ENCODE results near the gene GPR161. TPM values are rescaled to one million over a fixed set of nuclear protein-coding genes. Genes with fewer than 3 reads are reported as not detected.

GPR161 gene
- total and polyA plus RNA-seq, 10 of the 15 experiments (the other 5 are each of a cell fraction or from before 2014, with no cell fraction given) = 0.07 to 0.49 (median 0.34) TPM; not detected in 2

- Histone ChIP-seq H3K27ac (ENCODE audit: control insufficient read depth, insufficient read depth) (no peak overlapping the region), H4K20me1 (ENCODE audit: control insufficient read depth, insufficient read depth) (no peaks in the 10 kb centered on the region), H3K4me3 (no peak overlapping the region), H3K9me3 (replicated peaks; ENCODE audit: control insufficient read depth, insufficient read depth, low read length) (no peaks in the 10 kb centered on the region), H3K9ac (ENCODE audit: control insufficient read depth, insufficient read depth, low read length) (no peak overlapping the region), H2AFZ (ENCODE audit: control insufficient read depth, low read depth, low read length) (no peak overlapping the region), H3K79me2 (ENCODE audit: control insufficient read depth, insufficient read depth, low read length) (no peaks in the 10 kb centered on the region), H3K4me1 (ENCODE audit: control insufficient read depth, insufficient read depth, low read length) (no peaks in the 10 kb centered on the region), H3K4me2 (ENCODE audit: control insufficient read depth, insufficient read depth) (no peak overlapping the region), H3K36me3 (ENCODE audit: control insufficient read depth in 2 of 2, insufficient read depth in 2 of 2, low read length in 1 of 2) (peaks cover 0 to 6% of the 10 kb centered on the region in 2 experiments; a peak in 1 of 4 replicates), H3K27me3 (replicated peaks in 1 of 2; ENCODE audit: control insufficient read depth in 2 of 2, insufficient read depth in 2 of 2, low read length in 1 of 2) (no peaks in the 10 kb centered on the region)
- ChIA-PET CTCF (interaction anchor here (1.0 to 2.2 kb wide), 2 partner anchors 29 to 130 kb away, joined by 5 to 7 read pairs; no protein-coding TSS in a partner anchor), SMC1A (ENCODE audit: uncharacterized antibody, unreplicated experiment) (interaction anchor here (1.3 to 2.2 kb wide), 3 partner anchors 10 to 28 kb away, joined by 3 to 8 read pairs (median 5); no protein-coding TSS in a partner anchor), POLR2A (no interaction called here), RAD21 (ENCODE audit: unreplicated experiment) (no interaction called here)
- intact Hi-C loops (cut with micrococcal nuclease; ENCODE audit: unreplicated experiment) (no loop called here), in situ Hi-C loops (cut with MboI) (no loop called here)
- no peak for FAIRE-seq
- DNase-seq (ENCODE audit: low read depth, low spot score) = no peak
- ATAC-seq = no peak
- BruUV-seq (replicated peaks) = no TSS peak
- WGBS (ENCODE audit: insufficient coverage, insufficient replicate concordance, low lambda C conversion rate, missing lambda C conversion rate) = 94% methylated on average over 2 of the region's 2 CpGs
- TF ChIP-seq NFXL1 (IDR thresholded peaks at IDR 0.05; ENCODE audit: borderline replicate concordance) (no peak), ATF3 (IDR thresholded peaks at IDR 0.05; ENCODE audit: borderline replicate concordance, extremely low read depth, low read depth, low read length) (no peak), SMAD1 (IDR thresholded peaks at IDR 0.05; ENCODE audit: low read depth, partially characterized antibody) (no peak), PAX8 (IDR thresholded peaks at IDR 0.05) (no peak), EP300 (IDR thresholded peaks at IDR 0.05; ENCODE audit: borderline replicate concordance in 1 of 2, control insufficient read depth in 1 of 2, low read depth in 2 of 2, low read length in 2 of 2) (no peak), SPI1 (IDR thresholded peaks at IDR 0.05; ENCODE audit: borderline replicate concordance, insufficient read depth, low read depth, low read length) (no peak), SIN3A (IDR thresholded peaks at IDR 0.05; ENCODE audit: low read depth, low read length) (no peak), NBN (IDR thresholded peaks at IDR 0.05) (no peak), MTA2 (IDR thresholded peaks at IDR 0.05; ENCODE audit: low read depth) (no peak), TCF7 (IDR thresholded peaks at IDR 0.05; ENCODE audit: borderline replicate concordance) (no peak), SUPT20H (IDR thresholded peaks at IDR 0.05; ENCODE audit: borderline replicate concordance, control insufficient read depth, low read depth, low read length) (no peak), JUNB (IDR thresholded peaks at IDR 0.05) (no peak), ZBTB11 (CRISPR knock-in tag; IDR thresholded peaks at IDR 0.05) (no peak), ZBTB33 (IDR thresholded peaks at IDR 0.05) (no peak), LARP7 (IDR thresholded peaks at IDR 0.05) (no peak), CBX5 (IDR thresholded peaks at IDR 0.05; ENCODE audit: low read depth) (no peak), BCL3 (IDR thresholded peaks at IDR 0.05; ENCODE audit: borderline replicate concordance, insufficient read depth, low read depth, low read length, poor library complexity, severe bottlenecking) (no peak), DPF2 (IDR thresholded peaks at IDR 0.05) (no peak)
These were observed 83.0 kb downstream of the GPR161 start for GRCh38 chr1:168053681-168054080.
